SH-SY5Y (cell line): ENCODE measurements around the gene CALU.

ENCODE experiments used
- GATA2 ChIP-seq: IDR thresholded peaks from 2 replicates; pipeline ENCODE4 v1.6.1; 2011; ENCODE audit warnings: mild to moderate bottlenecking, low read depth, low read length
- GATA3 ChIP-seq: IDR thresholded peaks from 2 replicates; pipeline ENCODE4 v1.6.1; 2011; ENCODE audit warnings: low read depth, mild to moderate bottlenecking, low read length, moderate library complexity

DNA sequence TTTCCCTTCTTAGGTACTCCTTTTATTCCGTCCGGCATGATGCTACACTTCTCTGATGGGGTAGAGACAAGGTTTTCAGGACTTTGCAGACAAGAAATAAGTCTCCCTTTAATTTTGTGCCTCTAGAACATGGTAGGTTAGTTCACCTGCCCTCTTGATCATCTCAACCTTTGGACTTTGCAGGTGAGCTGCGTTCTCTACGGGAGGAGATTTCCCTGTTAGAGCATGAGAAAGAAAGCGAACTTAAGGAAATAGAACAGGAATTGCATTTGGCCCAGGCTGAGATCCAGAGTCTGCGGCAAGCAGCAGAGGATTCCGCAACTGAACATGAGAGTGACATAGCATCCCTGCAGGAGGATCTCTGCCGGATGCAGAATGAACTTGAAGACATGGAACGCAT is 61.8 kb downstream of the CALU start:
- TF ChIP-seq GATA3 (no peak), GATA2 (no peak)
